Measurements from ENCODE around the gene FBXL19. TPM values are rescaled to one million over a fixed set of nuclear protein-coding genes. Genes with fewer than 3 reads are reported as not detected.

FBXL19 gene
- polyA plus RNA-seq, 1 donor from 2014 or later, result 99.6 TPM

DNA sequence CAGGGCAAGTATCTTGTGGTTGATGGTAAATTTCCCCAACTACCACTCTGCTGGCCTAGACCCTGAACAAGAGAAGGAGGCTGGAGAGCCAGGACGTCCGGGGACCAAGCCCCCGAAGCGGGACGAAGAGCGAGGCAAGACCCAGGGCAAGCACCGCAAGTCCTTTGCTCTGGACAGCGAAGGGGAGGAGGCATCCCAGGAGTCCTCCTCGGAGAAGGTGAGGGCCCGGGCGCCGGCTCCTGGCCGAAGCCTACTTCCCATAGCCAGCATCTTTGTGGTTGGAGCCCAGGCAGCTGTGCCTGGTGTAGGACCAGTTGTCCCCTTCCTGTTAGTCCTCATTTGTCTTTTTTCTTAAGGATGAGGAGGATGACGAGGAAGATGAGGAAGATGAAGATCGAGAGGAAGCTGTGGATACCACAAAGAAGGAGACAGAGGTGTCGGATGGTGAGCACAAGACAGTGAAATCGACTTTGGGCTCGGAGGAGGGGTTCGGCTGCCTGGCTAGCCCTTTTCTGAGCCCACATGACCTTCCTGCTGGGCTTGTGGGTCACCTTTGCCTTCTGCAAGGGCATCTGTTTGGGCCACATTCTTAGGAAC, 46.0 kb downstream of the FBXL19 start:
- H3K79me2 ChIP-seq (replicated peaks; ENCODE audit: insufficient read depth, low read length), result no peaks in the 10 kb centered on the region

DNA sequence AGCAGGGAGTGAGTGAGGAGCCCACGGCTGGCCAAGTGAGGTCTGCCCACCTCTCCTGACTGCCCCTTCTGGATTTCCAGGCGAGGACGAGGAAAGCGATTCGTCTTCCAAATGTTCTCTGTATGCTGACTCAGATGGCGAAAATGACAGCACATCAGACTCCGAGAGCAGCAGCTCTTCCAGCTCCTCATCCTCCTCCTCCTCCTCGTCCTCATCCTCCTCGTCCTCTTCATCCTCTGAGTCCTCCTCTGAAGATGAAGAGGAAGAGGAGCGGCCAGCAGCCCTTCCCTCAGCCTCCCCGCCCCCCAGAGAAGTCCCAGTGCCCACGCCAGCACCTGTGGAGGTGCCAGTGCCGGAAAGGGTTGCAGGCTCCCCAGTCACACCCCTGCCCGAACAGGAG, 47.9 kb downstream of the FBXL19 start:
- Histone ChIP-seq H3K79me2 (replicated peaks; ENCODE audit: insufficient read depth, low read length) (no peaks in the 10 kb centered on the region), H3F3A (ENCODE audit: insufficient read depth, low read length, poor library complexity, severe bottlenecking) (no peaks in the 10 kb centered on the region), H3K27me3 (ENCODE audit: insufficient read depth, low read depth, low read length) (no peaks in the 10 kb centered on the region), H3K4me3 (ENCODE audit: low read length) (no peak overlapping the region), H3K9ac (ENCODE audit: low read length) (no peak overlapping the region), H2AFZ (ENCODE audit: low read depth, low read length) (no peak overlapping the region), H3K9me2 (ENCODE audit: insufficient read depth, low read length) (no peaks in the 10 kb centered on the region), H3K27ac (ENCODE audit: low read length) (no peak overlapping the region), H4K20me1 (ENCODE audit: insufficient read depth) (no peaks in the 10 kb centered on the region), H3K9me3 (ENCODE audit: low read length) (no peaks in the 10 kb centered on the region), H3K36me3 (ENCODE audit: insufficient read depth, low read length) (no peaks in the 10 kb centered on the region), H3K4me2 (ENCODE audit: low read length) (no peak overlapping the region)
- TF ChIP-seq, protein P1, sequence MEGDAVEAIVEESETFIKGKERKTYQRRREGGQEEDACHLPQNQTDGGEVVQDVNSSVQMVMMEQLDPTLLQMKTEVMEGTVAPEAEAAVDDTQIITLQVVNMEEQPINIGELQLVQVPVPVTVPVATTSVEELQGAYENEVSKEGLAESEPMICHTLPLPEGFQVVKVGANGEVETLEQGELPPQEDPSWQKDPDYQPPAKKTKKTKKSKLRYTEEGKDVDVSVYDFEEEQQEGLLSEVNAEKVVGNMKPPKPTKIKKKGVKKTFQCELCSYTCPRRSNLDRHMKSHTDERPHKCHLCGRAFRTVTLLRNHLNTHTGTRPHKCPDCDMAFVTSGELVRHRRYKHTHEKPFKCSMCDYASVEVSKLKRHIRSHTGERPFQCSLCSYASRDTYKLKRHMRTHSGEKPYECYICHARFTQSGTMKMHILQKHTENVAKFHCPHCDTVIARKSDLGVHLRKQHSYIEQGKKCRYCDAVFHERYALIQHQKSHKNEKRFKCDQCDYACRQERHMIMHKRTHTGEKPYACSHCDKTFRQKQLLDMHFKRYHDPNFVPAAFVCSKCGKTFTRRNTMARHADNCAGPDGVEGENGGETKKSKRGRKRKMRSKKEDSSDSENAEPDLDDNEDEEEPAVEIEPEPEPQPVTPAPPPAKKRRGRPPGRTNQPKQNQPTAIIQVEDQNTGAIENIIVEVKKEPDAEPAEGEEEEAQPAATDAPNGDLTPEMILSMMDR (IDR thresholded peaks at IDR 0.05; ENCODE audit: poor library complexity, severe bottlenecking), result no peak
- TF ChIP-seq EP300 (conservative IDR thresholded peaks at IDR 0.05; ENCODE audit: poor library complexity, severe bottlenecking) (no peak), SMC3 (conservative IDR thresholded peaks at IDR 0.05; ENCODE audit: poor library complexity) (no peak), TAF1 (IDR thresholded peaks at IDR 0.05; ENCODE audit: low read depth) (no peak), EZH2 (IDR thresholded peaks at IDR 0.05; ENCODE audit: borderline replicate concordance, insufficient read depth, low read length, poor library complexity, severe bottlenecking) (no peak), MXI1 (conservative IDR thresholded peaks at IDR 0.05; ENCODE audit: poor library complexity, severe bottlenecking) (no peak), RAD21 (conservative IDR thresholded peaks at IDR 0.05) (no peak), POLR2AphosphoS5 (IDR thresholded peaks at IDR 0.05) (no peak)
- TF ChIP-seq, protein P2, sequence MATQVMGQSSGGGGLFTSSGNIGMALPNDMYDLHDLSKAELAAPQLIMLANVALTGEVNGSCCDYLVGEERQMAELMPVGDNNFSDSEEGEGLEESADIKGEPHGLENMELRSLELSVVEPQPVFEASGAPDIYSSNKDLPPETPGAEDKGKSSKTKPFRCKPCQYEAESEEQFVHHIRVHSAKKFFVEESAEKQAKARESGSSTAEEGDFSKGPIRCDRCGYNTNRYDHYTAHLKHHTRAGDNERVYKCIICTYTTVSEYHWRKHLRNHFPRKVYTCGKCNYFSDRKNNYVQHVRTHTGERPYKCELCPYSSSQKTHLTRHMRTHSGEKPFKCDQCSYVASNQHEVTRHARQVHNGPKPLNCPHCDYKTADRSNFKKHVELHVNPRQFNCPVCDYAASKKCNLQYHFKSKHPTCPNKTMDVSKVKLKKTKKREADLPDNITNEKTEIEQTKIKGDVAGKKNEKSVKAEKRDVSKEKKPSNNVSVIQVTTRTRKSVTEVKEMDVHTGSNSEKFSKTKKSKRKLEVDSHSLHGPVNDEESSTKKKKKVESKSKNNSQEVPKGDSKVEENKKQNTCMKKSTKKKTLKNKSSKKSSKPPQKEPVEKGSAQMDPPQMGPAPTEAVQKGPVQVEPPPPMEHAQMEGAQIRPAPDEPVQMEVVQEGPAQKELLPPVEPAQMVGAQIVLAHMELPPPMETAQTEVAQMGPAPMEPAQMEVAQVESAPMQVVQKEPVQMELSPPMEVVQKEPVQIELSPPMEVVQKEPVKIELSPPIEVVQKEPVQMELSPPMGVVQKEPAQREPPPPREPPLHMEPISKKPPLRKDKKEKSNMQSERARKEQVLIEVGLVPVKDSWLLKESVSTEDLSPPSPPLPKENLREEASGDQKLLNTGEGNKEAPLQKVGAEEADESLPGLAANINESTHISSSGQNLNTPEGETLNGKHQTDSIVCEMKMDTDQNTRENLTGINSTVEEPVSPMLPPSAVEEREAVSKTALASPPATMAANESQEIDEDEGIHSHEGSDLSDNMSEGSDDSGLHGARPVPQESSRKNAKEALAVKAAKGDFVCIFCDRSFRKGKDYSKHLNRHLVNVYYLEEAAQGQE (IDR thresholded peaks at IDR 0.05; ENCODE audit: borderline replicate concordance), result no peak

More for the DNA sequence above, 46.0 kb downstream of the FBXL19 start:
- no peak overlapping the region for H3K9ac ChIP-seq (ENCODE audit: low read length)
- no peak overlapping the region for H2AFZ ChIP-seq (ENCODE audit: low read depth, low read length)
- TF ChIP-seq MXI1 (conservative IDR thresholded peaks at IDR 0.05; ENCODE audit: poor library complexity, severe bottlenecking), result no peak
- no peak for TF ChIP-seq TAF1 (IDR thresholded peaks at IDR 0.05; ENCODE audit: low read depth)
- no peak for TF ChIP-seq SMC3 (conservative IDR thresholded peaks at IDR 0.05; ENCODE audit: poor library complexity)
- TF ChIP-seq, protein P1 (IDR thresholded peaks at IDR 0.05; ENCODE audit: poor library complexity, severe bottlenecking), result no peak
- no peak for TF ChIP-seq POLR2AphosphoS5 (IDR thresholded peaks at IDR 0.05)
- TF ChIP-seq EP300 (conservative IDR thresholded peaks at IDR 0.05; ENCODE audit: poor library complexity, severe bottlenecking), result no peak
- TF ChIP-seq, protein P2 (IDR thresholded peaks at IDR 0.05; ENCODE audit: borderline replicate concordance), result no peak
- TF ChIP-seq RAD21 (conservative IDR thresholded peaks at IDR 0.05), result no peak
- TF ChIP-seq EZH2 (IDR thresholded peaks at IDR 0.05; ENCODE audit: borderline replicate concordance, insufficient read depth, low read length, poor library complexity, severe bottlenecking), result no peak
- H3K27ac ChIP-seq (ENCODE audit: low read length), result no peak overlapping the region
- H3K4me3 ChIP-seq (ENCODE audit: low read length), result no peak overlapping the region
- H3K36me3 ChIP-seq (ENCODE audit: insufficient read depth, low read length), result no peaks in the 10 kb centered on the region
- no peaks in the 10 kb centered on the region for H3K9me3 ChIP-seq (ENCODE audit: low read length)
- no peaks in the 10 kb centered on the region for H4K20me1 ChIP-seq (ENCODE audit: insufficient read depth)
- no peaks in the 10 kb centered on the region for H3F3A ChIP-seq (ENCODE audit: insufficient read depth, low read length, poor library complexity, severe bottlenecking)
- H3K9me2 ChIP-seq (ENCODE audit: insufficient read depth, low read length), result no peaks in the 10 kb centered on the region
- H3K27me3 ChIP-seq (ENCODE audit: insufficient read depth, low read depth, low read length), result no peaks in the 10 kb centered on the region
- no peak overlapping the region for H3K4me2 ChIP-seq (ENCODE audit: low read length)

Measured in neural cell (in vitro differentiated cells).